HG03039 (cell line): ENCODE data around the gene GPR171.

Experiments
- ATAC-seq: cut with Tn5 transposase; IDR thresholded peaks from one replicate; pipeline ENCODE4 v1.9.1; 2021; ENCODE audit warnings: mild to moderate bottlenecking, moderate library complexity; ENCODE audit not compliant: unreplicated experiment

Gene GPR171

DNA sequence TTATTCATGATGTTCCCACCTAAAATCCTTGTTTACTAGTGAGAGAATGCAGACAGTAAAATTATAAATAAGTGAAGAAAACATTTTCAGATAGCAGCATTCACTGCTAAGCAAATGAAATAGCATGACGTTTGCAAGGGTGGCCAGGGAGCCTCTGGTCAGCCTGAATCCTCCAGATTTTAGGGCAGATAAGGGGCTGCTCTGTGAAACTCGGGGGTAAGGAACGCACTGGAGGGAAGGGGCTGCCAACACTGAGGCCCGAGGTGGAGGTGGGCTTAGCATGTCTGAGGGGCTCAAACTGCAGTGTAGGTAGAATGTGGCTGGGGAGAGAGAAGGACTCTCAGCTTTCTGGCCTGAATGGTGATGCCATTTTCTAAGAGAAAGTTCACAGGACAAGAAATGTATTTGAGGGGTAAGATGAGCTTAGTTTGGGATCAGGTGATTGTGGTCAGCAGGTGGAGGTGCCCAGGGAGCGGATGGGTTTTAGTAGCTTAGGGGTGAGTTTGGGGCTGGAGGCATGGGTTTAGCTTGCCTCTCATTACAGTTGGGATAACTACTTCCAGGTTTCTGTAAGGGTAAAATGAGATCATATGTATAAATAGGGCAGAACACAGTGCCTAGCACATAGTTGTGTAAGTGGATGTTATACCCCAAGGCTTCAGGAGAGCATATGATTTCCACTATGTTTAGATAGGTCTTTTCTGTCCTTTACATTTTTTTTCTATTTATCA is 20.5 kb downstream of the GPR171 start:
- no peak for ATAC-seq

DNA sequence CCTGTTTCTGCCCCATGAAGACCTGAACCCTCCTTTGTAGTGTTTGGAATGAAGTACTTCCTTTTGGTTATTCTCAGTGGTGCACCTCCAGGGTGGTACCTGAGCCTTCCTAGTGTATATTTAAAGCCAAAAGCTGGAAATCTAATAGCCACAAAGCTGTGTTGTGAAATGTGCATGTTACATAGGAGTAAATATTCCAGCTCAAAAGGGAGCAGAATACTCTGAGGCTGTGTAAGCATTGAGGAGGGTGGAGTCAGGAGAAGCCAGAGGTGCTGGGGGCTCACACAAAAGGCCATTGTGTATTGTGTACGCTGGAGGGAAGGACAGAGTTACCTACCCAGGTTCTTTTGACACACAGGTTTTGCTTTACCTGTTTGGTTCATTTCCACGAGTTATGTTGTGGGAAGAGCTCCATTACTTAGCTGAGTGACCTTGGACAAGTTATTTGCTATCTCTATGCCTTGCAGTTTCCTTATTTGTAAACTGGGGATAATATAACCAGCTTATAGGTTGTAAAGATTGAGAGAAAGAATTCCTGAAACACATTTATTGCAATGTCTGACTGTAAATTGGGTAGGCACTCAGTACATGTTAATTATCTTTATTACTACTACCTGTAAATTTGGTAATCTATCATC is 24.7 kb downstream of the GPR171 start:
- ATAC-seq, result no peak

- ATAC-seq, result no peak
These were observed 27.1 kb downstream of the GPR171 start for GRCh38 chr3:151175952-151176351.

DNA sequence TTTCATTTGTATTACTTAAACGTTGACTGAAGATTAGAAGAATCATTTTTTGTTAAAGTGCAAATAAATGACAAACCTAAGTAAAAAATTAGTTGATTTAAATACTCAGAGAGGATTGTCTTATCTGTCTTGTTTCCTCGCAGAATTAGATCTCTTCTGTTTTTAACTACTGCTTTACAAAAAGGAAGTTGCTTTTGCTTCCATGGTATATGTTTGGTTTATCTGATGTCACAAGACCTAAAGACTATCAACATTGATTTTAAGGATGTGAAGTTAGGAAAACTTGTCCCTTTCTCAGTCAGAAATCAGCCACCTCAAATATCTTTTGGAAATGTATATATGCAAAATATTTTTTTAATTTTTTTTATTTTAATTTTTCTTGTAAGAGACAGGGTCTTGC is 28.7 kb downstream of the GPR171 start:
- ATAC-seq, result no peak

DNA sequence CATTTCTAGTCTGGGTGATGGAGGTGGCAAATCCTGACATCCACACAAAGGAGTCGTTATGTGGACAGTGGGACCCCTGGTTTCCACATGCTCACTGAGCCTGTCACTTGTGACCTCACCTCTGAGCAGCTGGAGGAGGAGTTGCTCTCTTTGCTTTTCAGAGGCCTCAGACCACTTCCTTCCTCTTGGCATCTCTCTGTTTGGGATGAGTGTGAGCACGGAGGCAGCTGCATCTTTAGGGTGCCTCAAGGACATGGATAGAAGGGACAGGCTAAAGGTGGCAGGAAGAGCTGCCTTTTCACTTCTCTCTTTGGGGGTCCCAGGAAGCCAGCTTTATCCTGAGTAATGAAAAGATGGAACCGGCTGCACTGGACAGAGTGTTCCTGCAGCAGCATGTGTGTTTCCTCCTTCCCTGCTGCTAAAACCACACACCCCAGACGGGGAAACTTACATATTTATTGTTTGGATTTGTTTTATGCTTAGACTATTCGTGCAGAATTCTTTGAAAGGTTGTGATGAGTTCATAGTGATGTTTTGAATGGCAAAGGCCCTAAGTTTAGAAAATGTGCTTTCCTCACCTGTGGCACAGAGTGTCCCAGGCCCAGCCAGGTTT is 31.8 kb downstream of the GPR171 start:
- ATAC-seq, result peak; percentile 52

DNA sequence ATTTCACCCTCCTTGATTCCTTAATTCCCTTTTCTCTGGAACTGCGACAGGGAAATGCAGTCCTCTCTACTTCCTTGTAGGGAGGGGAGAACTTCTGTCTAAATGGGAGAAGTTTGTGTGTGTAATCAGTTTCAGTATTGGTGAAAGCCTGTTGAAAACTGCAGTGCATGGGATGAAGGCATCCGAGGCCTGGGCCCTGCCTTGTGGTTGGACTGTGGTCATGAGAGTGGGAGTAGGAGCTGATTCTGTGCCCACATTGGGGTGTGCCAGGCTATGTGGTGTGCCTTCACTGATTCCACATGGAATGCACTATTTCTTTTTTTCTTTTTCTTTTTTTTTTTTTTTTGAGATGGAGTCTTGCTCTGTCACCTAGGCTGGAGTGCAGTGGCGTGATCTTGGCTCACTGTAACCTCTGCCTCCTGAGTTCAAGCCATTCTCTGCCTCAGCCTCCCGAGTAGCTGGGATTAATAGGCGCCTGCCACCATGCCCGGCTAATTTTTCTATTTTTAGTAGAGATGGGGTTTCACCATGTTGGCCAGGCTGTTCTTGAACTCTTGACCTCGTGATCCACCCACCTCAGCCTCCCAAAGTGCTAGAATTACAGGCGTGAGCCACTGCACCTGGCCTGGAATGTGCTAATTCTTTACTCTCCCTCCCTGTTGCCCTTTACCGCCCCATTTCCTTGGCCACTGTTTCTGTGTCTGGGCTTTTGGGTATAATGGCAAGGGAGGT is 32.9 kb downstream of the GPR171 start:
- ATAC-seq, result peak; percentile 38

- peak; percentile 15 for ATAC-seq
These were observed 33.6 kb downstream of the GPR171 start for GRCh38 chr3:151169262-151169947.

- ATAC-seq, result peak; percentile 47
These were observed 34.5 kb downstream of the GPR171 start for GRCh38 chr3:151168269-151169094.

GRCh38 chr3:151166161-151166560 is 36.9 kb downstream of the GPR171 start:
- no peak for ATAC-seq

DNA sequence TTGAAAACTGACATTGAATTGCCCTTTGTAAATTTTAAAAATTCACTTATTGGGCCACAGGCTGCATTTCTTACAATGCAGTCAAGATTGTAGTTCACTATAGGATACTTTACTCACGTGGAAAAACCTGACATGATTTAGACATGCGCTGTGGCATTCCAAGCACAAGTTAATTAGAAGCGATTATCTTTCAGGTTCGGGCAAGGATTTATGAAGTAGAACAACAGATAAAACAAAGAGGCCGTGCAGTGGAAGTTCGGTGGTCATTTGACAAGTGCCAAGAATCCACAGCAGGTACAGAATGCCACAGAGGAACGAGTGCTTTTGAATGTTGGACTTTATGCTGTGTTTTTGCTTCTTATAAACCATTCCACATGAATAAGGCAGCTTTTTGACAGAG is 37.8 kb downstream of the GPR171 start:
- no peak for ATAC-seq

GRCh38 chr3:151159806-151160205 is 43.2 kb downstream of the GPR171 start:
- ATAC-seq, result no peak

GRCh38 chr3:151156618-151157216 is 46.3 kb downstream of the GPR171 start:
- peak; percentile 78 for ATAC-seq

GRCh38 chr3:151155409-151156128 is 47.4 kb downstream of the GPR171 start:
- ATAC-seq, result no peak

- no peak for ATAC-seq
These were observed 48.5 kb downstream of the GPR171 start for GRCh38 chr3:151154566-151154965.

DNA sequence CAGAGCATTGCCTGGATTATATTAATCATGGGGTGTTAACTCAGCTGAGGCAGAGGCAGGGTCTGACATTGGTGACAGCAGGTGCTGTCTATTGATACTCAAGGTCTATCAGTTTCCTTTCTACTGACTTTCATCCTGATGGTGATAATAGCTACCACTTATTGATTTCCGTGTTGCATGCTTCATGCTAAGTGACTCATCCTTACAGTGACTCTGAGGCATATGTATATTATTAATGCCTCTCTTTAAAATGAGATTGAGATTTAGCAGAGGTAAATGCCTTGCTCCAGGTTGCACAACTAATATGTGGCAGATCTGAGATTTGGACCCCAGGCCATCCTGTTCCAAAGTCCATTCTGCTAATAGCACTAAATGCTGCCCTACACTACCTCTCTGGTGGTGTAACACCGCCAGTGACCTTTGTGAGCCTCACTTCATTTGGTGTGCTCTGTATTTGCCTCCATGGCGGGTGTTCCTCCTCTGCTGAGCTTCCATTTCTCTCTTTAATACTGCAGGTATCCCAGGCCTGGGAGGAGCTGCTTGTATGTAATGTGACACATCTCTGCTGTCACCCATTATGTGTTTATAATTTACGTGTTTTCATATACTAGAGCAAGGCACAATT is 50.4 kb downstream of the GPR171 start:
- ATAC-seq, result no peak
